Ishikawa (cell line): Measurements from ENCODE around the gene CAPRIN2.
A peak's percentile ranks its signal among the peaks of the same experiment; 100 is the strongest.

Experiments
- CEBPB ChIP-seq: IDR thresholded peaks from 2 replicates; pipeline ENCODE4 v1.6.1; 2012
- CREB1 ChIP-seq: IDR thresholded peaks from 2 replicates; pipeline ENCODE4 v1.6.1; 2012; ENCODE audit warnings: low read depth
- EP300 ChIP-seq: IDR thresholded peaks from 2 replicates; pipeline ENCODE4 v1.6.1; 2012; ENCODE audit warnings: borderline replicate concordance
- FOXM1 ChIP-seq: IDR thresholded peaks from 2 replicates; pipeline ENCODE4 v1.6.1; 2012; ENCODE audit warnings: low read depth, borderline replicate concordance
- NFIC ChIP-seq: IDR thresholded peaks from 2 replicates; pipeline ENCODE4 v1.6.1; 2012
- RAD21 ChIP-seq: IDR thresholded peaks from 2 replicates; pipeline ENCODE4 v1.6.1; 2012; ENCODE audit warnings: low read depth
- TAF1 ChIP-seq: IDR thresholded peaks from 2 replicates; pipeline ENCODE4 v1.6.1; 2012; ENCODE audit warnings: low read depth, mild to moderate bottlenecking
- TCF12 ChIP-seq: IDR thresholded peaks from 2 replicates; pipeline ENCODE4 v1.6.1; 2012; ENCODE audit warnings: low read depth
- TEAD4 ChIP-seq: IDR thresholded peaks from 2 replicates; pipeline ENCODE4 v1.6.1; 2012
- YY1 ChIP-seq: IDR thresholded peaks from 2 replicates; pipeline ENCODE4 v1.6.1; 2012; ENCODE audit warnings: low read depth
- ZBTB7A ChIP-seq: IDR thresholded peaks from 2 replicates; pipeline ENCODE4 v1.6.1; 2012; ENCODE audit warnings: low read depth
- TF ChIP-seq, protein P1 (sequence below): IDR thresholded peaks from 2 replicates; pipeline ENCODE4 v1.6.1; 2012
- TF ChIP-seq, protein P2 (sequence below): IDR thresholded peaks from 2 replicates; pipeline ENCODE4 v1.6.1; 2012; ENCODE audit warnings: low read depth, mild to moderate bottlenecking
- TF ChIP-seq, protein P3 (sequence below): IDR thresholded peaks from 2 replicates; pipeline ENCODE4 v1.6.1; 2012

The CAPRIN2 gene

DNA sequence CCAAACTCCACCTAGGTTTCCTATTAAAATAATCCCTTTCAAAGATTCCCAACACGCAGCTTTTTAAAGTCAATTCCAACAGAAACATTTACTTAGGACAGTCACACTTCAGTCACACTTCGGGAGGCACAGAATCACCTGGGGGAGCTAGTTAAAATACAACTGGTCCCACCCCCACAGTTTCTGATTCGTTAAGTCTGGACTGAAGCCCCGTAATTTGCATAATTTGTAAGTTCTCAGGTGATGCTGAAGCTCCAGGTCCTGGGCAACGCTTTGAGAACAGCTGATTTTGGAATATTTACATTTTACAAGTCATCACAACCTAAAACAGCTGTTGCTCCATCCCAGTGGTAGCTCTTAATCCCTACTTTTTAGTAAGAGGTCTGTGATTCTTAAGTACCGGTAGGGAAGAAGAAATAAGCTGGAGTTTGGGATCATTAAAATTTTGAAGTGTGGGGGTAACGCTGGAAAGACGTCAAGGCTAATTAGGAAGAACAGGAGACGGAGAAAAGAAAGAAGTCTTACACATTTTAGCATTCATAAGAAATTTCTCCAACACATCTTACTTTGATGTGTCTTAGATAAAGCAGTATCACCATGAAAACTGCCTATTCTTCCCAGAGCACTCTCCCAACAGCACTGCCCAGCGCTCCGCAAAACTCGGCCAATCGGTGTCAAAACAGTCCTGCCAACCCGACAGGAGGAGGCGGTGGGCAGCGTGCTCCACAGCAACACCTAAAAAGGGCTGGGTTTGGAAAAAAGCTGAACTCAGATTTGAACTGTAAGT, 60.1 kb downstream of the CAPRIN2 start:
- TF ChIP-seq, protein P1, sequence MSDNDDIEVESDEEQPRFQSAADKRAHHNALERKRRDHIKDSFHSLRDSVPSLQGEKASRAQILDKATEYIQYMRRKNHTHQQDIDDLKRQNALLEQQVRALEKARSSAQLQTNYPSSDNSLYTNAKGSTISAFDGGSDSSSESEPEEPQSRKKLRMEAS, result peak; percentile 80
- TF ChIP-seq, protein P2, sequence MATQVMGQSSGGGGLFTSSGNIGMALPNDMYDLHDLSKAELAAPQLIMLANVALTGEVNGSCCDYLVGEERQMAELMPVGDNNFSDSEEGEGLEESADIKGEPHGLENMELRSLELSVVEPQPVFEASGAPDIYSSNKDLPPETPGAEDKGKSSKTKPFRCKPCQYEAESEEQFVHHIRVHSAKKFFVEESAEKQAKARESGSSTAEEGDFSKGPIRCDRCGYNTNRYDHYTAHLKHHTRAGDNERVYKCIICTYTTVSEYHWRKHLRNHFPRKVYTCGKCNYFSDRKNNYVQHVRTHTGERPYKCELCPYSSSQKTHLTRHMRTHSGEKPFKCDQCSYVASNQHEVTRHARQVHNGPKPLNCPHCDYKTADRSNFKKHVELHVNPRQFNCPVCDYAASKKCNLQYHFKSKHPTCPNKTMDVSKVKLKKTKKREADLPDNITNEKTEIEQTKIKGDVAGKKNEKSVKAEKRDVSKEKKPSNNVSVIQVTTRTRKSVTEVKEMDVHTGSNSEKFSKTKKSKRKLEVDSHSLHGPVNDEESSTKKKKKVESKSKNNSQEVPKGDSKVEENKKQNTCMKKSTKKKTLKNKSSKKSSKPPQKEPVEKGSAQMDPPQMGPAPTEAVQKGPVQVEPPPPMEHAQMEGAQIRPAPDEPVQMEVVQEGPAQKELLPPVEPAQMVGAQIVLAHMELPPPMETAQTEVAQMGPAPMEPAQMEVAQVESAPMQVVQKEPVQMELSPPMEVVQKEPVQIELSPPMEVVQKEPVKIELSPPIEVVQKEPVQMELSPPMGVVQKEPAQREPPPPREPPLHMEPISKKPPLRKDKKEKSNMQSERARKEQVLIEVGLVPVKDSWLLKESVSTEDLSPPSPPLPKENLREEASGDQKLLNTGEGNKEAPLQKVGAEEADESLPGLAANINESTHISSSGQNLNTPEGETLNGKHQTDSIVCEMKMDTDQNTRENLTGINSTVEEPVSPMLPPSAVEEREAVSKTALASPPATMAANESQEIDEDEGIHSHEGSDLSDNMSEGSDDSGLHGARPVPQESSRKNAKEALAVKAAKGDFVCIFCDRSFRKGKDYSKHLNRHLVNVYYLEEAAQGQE, result no peak
- TF ChIP-seq EP300 (no peak), RAD21 (no peak)

DNA sequence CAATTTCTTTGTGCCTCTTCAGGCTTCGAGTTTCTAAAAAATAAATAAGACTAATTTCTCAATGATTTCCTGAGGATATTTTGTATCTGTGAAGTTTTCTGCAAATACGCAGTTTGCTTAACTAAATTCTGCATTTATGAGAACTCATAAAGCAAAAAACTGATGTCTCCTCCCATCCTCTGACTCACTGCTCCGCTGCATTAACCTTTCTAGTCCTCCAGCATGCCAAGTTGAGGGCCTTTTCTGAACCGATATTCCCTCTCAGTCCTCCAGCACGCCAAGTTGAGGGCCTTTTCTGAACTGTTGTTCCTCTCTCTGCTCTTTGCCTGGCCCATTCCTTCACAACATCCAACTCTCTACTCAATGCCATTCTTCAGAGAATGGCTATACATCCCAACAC, 62.3 kb downstream of the CAPRIN2 start:
- TF ChIP-seq FOXM1 (no peak), RAD21 (no peak), CREB1 (no peak), ZBTB7A (no peak), TEAD4 (no peak), CEBPB (no peak)
- TF ChIP-seq, protein P3, sequence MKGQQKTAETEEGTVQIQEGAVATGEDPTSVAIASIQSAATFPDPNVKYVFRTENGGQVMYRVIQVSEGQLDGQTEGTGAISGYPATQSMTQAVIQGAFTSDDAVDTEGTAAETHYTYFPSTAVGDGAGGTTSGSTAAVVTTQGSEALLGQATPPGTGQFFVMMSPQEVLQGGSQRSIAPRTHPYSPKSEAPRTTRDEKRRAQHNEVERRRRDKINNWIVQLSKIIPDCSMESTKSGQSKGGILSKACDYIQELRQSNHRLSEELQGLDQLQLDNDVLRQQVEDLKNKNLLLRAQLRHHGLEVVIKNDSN, result no peak
- TF ChIP-seq, protein P2, result no peak

DNA sequence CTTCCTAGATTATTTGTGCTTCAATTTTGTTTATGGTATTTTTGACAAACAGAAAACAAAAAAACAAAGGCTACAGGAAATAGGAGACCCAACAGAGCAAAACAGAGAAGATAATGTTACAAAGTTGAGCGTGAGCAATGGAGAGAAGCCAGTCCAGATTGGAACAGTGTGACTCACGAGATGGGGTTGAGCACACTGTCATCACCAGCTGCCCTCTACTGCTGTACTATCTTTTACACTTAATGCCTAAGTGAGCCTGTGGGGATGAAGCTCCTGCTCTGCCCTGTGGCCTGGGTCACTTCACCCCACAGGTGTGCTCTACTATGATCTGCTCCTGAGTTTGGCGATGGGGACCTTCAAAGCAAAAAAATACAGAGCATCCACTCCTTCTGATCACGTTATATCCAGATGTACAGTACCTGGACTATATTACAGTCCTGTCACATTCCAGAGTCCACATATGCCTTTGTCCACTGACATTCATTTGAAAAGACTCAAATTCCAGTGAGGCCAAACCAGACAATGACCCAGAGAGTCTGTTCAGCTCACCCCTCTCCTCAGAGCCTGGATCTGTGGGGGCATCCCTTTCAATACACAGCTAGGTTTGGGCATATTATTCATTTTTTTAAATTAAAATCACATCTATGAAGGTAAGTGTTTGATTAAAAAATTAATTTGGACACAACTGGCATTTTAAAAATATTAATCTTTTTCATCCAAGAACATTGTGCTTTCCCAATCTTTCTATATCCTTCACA, 63.5 kb downstream of the CAPRIN2 start:
- TF ChIP-seq, protein P3, result no peak
- TF ChIP-seq TEAD4 (peak; percentile 58), NFIC (no peak), EP300 (no peak)
- TF ChIP-seq, protein P2, result no peak

DNA sequence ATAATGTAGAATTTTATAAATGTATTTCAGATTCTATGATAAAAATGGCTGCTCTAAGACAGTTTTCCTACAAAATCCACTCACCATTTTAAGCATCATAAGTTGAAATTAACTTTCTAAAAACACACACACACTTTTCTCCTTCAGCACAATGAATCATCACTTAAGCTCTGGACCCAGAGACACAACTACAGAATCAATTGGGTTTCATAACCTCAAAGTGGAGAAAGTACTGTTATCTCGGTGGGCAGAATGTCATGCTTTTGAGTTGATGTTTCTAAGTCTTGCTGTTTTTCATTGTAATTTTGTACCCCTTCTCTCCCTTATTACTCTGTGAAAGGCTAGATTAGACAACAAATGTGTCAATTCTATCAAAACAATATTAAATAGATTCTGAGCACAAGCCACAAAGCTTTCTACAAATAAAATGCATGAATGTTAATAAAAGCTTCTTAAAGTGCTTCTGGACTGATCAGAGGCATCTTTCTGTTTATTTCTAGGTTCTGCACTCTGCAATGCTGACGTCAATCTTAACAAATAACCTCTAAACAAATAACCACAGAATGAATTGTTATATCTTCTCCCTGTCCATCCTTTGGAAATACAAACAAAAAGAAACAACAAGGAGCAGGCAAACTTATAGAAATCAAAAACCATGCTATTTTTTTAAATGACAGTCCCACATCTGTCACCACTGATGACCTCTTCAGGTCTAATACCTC, 67.3 kb downstream of the CAPRIN2 start:
- TF ChIP-seq TAF1 (no peak), NFIC (no peak)
- TF ChIP-seq, protein P1, result no peak

DNA sequence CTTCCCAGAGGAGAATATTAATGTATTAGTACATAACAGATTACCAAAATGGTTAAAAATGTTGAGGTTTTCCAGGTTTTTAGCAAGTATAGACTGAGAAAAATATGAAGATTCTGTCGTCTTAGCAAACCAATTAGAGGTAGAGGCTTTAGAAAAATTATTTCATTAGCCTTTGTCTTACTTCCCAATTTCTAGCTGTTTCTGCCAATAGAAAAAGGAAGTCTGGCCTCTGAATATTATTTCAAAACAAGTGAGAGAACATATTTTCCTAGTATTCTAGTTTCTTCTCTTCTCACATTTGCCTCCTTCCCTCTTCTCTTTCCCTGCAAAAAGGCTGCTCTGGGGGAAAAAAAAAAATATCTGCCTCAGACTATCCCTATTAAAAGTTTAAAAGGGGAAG, 75.5 kb downstream of the CAPRIN2 start:
- no peak for TF ChIP-seq FOXM1
- no peak for TF ChIP-seq TAF1
- TF ChIP-seq CEBPB, result no peak
- no peak for TF ChIP-seq TCF12
- no peak for TF ChIP-seq CREB1
- no peak for TF ChIP-seq YY1
- no peak for TF ChIP-seq NFIC
- TF ChIP-seq, protein P1, result no peak
